C4-2B (cell line): ENCODE data around the gene UBFD1.

Source experiments
- H3K27ac ChIP-seq: fragments of 450-650 bp; 2 replicates; pipeline ENCODE4 v1.5.1; 2017
- ZFX ChIP-seq: fragments of 450-650 bp; IDR thresholded peaks from 2 replicates; pipeline ENCODE4 v1.6.1; 2017
- TF ChIP-seq, protein P1 (sequence below): fragments of 450-650 bp; conservative IDR thresholded peaks from 2 replicates; pipeline ENCODE4 v1.5.1; 2017; ENCODE audit warnings: mild to moderate bottlenecking

UBFD1 gene

DNA sequence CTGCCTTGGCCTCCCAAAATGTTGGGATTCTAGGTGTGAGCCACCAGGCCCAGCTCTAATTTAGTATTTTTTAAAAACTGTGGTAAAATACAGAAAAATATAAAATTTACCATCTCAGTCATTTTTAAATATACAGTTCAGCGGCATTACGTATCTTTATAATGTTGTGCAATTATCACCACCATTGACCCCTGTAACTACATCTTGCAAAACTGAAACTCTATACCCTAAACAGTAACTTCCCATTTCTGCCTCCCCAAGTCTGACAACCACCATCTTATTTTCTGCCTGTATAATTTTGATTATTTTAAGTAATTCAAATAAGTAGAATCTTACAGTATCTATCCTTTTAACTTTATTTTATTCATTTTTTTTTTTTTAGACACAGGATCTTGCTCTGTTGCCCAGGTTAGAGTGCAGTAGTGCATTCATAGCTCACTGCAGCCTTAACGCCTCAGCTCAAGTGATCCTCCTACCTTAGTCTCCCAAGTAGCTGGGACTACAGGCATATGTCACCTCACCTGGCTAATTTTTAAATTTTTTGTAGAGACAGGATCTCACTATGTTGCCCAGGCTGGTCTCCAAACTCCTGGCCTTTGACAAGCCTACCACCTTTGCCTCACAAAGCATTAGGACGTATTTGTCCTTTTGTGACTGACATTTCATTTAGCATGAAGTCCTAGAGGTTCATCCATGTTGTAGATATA lies 36.3 kb upstream of the UBFD1 start:
- no peak overlapping the region for H3K27ac ChIP-seq
- TF ChIP-seq, protein P1, sequence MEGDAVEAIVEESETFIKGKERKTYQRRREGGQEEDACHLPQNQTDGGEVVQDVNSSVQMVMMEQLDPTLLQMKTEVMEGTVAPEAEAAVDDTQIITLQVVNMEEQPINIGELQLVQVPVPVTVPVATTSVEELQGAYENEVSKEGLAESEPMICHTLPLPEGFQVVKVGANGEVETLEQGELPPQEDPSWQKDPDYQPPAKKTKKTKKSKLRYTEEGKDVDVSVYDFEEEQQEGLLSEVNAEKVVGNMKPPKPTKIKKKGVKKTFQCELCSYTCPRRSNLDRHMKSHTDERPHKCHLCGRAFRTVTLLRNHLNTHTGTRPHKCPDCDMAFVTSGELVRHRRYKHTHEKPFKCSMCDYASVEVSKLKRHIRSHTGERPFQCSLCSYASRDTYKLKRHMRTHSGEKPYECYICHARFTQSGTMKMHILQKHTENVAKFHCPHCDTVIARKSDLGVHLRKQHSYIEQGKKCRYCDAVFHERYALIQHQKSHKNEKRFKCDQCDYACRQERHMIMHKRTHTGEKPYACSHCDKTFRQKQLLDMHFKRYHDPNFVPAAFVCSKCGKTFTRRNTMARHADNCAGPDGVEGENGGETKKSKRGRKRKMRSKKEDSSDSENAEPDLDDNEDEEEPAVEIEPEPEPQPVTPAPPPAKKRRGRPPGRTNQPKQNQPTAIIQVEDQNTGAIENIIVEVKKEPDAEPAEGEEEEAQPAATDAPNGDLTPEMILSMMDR, result no peak

DNA sequence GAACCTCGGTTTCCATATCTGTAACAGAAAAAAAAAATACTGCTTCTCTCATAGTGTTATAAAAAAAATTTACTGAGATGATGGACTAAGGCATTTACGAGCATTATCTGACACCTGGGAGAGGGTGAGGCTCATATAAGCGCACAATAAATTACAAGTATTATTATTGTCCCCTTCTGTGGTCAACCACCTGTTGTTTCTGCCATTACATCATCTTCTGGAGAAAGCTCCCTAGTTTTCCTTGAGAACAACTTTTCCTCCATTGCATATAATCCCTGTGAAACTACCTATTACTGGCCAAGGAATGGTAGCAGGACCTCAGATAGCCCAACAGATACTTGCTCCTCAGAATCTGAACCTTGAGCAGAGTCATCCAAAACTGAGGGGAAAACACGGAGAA lies 35.6 kb upstream of the UBFD1 start:
- no peak overlapping the region for H3K27ac ChIP-seq
- TF ChIP-seq, protein P1, result no peak
- no peak for TF ChIP-seq ZFX

DNA sequence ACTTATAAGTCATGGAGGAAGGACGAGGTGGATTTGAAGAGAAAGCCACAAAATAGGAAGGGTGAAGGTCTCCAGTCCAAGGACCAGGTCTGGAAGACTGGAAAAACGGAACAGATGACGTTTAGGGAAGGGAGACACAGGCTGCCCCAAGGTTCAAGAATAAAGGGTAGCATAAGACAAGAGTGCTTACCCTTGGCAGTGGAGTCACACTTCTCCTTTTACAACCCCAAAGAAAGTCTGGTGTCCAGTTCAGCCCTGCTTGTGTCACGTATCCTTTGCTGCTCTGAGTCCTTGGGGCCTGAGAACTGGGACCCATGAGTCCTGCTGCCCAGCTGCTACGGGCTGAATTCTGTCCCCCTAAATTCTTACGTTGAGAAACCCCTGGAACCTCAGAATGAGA lies 34.2 kb upstream of the UBFD1 start:
- TF ChIP-seq ZFX, result no peak
- TF ChIP-seq, protein P1, result no peak
- H3K27ac ChIP-seq, result no peak overlapping the region

DNA sequence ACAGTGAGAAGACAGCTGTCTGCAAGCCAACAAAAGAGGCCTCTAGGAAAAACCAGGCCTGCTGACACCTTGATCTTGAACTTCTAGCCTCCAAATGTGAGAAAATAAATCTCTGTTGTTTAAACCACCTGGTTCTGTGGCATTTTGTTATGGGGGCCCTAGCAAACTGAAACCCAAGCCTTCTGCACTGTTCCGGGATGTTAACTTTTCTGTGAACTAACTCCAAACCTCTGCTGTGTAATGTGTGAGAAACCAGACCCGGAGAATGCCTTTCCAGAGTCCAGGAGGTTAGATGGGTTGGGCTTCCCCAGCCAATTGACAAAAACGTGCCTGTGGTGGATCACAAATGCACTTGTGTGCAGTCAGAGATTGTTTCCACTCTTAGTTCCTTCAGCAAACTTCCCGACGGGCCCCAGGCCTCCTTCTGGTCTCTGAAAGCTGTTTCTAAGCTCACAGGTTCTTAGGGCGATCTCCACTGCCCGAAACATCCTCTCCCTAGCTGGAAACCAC lies 33.6 kb upstream of the UBFD1 start:
- no peak for TF ChIP-seq ZFX
- TF ChIP-seq, protein P1, result no peak
- H3K27ac ChIP-seq, result no peak overlapping the region

DNA sequence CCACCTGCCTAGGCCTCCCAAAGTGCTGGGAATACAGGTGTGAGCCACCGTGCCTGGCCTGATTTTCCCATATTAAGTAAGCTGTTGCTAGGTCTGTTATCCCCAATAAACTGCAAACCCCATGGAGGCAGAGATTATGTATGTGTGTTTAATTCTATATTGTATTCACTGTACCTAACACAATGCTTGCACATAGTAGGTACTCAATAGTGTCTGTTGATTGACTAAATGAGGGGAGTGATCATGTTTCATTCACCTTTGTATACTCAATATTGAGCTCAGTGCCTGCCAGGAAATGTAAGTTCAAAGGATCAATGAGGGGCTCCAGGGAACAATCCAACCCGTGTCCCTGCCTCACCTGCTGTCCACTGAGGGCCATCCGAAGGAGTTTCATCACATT lies 32.6 kb upstream of the UBFD1 start:
- H3K27ac ChIP-seq, result no peak overlapping the region
- TF ChIP-seq, protein P1, result no peak
- no peak for TF ChIP-seq ZFX

DNA sequence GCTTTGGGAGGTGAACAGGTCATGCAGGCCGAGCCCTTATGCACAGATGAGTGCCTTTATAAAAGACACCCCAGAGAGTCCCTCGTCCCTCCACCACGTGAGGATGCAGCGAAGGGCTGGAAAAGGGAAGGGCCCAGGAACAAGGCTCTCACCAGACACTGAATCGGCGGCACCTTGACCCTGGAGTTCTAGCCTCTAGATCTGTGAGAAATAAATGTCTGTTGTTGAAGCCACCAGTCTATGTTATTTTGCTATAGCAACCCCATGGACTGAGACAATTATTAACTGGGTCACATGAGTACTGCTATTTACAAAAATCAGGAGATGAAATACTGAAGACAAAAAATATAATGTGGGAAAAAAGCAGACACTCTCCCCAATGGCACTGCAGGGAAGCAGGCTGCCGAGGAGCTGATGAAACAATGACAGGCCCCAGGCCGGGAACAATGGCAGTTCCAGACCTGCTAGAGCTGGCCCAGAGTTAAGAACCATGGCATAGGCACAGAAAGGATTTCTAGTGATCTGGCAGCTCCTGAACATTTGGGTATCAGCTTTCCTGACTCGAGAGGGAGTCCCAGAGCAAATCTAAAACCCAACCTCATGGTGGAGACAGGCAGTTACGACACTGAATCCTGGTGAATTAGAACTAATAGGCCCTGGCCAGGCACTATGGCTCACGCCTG lies 29.4 kb upstream of the UBFD1 start:
- TF ChIP-seq, protein P1, result no peak
- TF ChIP-seq ZFX, result no peak
- H3K27ac ChIP-seq, result no peak overlapping the region

DNA sequence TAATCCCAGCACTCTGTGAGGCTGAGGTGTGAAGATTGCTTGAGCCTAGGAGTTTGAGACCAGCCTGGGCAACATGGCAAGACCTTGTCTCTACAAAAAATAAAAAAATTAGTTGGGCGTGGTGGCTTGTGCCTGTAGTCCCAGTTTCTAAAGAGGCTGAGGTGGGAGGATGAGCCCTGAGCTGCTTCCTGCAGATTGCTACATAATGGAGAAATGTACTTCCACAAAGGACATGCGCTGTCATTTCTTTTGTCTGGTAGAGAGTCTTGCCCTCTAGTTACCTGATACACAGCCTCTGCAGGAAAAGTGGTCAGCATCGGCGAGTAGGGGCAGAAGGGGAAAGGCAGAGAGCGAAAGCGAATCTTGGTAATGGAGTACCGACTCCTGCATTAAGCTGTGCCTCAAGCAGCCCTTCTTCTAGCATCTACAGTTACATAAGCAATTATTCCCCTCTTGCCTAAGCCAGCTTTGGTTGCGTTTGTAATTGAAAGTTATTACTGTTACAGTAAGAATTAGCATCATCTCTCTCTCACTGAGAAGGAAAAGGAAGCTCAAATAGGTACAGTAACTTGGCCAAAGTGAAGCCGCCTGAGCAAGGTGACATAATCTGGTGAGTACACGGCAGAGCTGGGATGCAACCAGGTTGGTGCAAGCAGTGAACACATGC lies 28.8 kb upstream of the UBFD1 start:
- TF ChIP-seq, protein P1, result no peak
- TF ChIP-seq ZFX, result no peak
- H3K27ac ChIP-seq, result no peak overlapping the region
